Measurements from ENCODE around the gene MS4A2. TPM values are rescaled to one million over a fixed set of nuclear protein-coding genes. Genes with fewer than 3 reads are reported as not detected.

The MS4A2 gene
- total and polyA plus RNA-seq, 2 experiments from 2014 or later = not detected

- H3K4me2 ChIP-seq = no peak overlapping the region
- H3K79me2 ChIP-seq (replicated peaks; ENCODE audit: insufficient read depth) = no peaks in the 10 kb centered on the region
- H3K27me3 ChIP-seq (ENCODE audit: insufficient read depth) = no peaks in the 10 kb centered on the region
- no peaks in the 10 kb centered on the region for H3K4me1 ChIP-seq (ENCODE audit: insufficient read depth)
- no peak overlapping the region for H3K4me3 Mint-ChIP-seq
- DNase-seq (ENCODE audit: low spot score) (no peak), ATAC-seq (no peak)
- H3K4me1 Mint-ChIP-seq = no peaks in the 10 kb centered on the region
- H3K36me3 Mint-ChIP-seq (ENCODE audit: low read depth) = no peaks in the 10 kb centered on the region
- no peak overlapping the region for H3K27ac Mint-ChIP-seq
- H3K4me3 ChIP-seq = no peak overlapping the region
- no peak overlapping the region for H3K27ac ChIP-seq (ENCODE audit: low read depth)
- no peaks in the 10 kb centered on the region for H4K20me1 ChIP-seq (replicated peaks; ENCODE audit: insufficient read depth)
- no peaks in the 10 kb centered on the region for H3K9me2 ChIP-seq (ENCODE audit: insufficient read depth)
- no peaks in the 10 kb centered on the region for H3K36me3 ChIP-seq (ENCODE audit: insufficient read depth)
- TF ChIP-seq NANOG (IDR thresholded peaks at IDR 0.05; ENCODE audit: borderline replicate concordance) (no peak), POLR2AphosphoS5 (IDR thresholded peaks at IDR 0.05; ENCODE audit: low read depth) (no peak), ZNF114 (CRISPR knock-in tag; IDR thresholded peaks at IDR 0.05) (no peak), STAT1 (IDR thresholded peaks at IDR 0.05; ENCODE audit: unreplicated experiment) (no peak)
- no peaks in the 10 kb centered on the region for H3K9me3 Mint-ChIP-seq
- H3F3A ChIP-seq (replicated peaks; ENCODE audit: low read depth) = no peaks in the 10 kb centered on the region
- H3K27me3 Mint-ChIP-seq (ENCODE audit: insufficient read depth, low read depth, poor library complexity) = no peaks in the 10 kb centered on the region
- no peak overlapping the region for H2AFZ ChIP-seq
Measured at GRCh38 chr11:60085909-60086308, 2.6 kb upstream of the MS4A2 start.

GRCh38 chr11:60087239-60087638 is 1.2 kb upstream of the MS4A2 start:
- no peaks in the 10 kb centered on the region for H3K79me2 ChIP-seq (replicated peaks; ENCODE audit: insufficient read depth)
- H2AFZ ChIP-seq = no peak overlapping the region
- no peaks in the 10 kb centered on the region for H3K4me1 ChIP-seq (ENCODE audit: insufficient read depth)
- no peaks in the 10 kb centered on the region for H3F3A ChIP-seq (replicated peaks; ENCODE audit: low read depth)
- H3K27me3 Mint-ChIP-seq (ENCODE audit: insufficient read depth, low read depth, poor library complexity) = no peaks in the 10 kb centered on the region
- H3K9me2 ChIP-seq (ENCODE audit: insufficient read depth) = no peaks in the 10 kb centered on the region
- H4K20me1 ChIP-seq (replicated peaks; ENCODE audit: insufficient read depth) = no peaks in the 10 kb centered on the region
- H3K4me3 Mint-ChIP-seq = no peak overlapping the region
- H3K9me3 Mint-ChIP-seq = no peaks in the 10 kb centered on the region
- no peaks in the 10 kb centered on the region for H3K36me3 Mint-ChIP-seq (ENCODE audit: low read depth)
- H3K4me1 Mint-ChIP-seq = no peaks in the 10 kb centered on the region
- H3K27ac ChIP-seq (ENCODE audit: low read depth) = no peak overlapping the region
- H3K36me3 ChIP-seq (ENCODE audit: insufficient read depth) = no peaks in the 10 kb centered on the region
- no peak for DNase-seq (ENCODE audit: low spot score)
- H3K4me3 ChIP-seq = no peak overlapping the region
- no peak overlapping the region for H3K4me2 ChIP-seq
- H3K27ac Mint-ChIP-seq = no peak overlapping the region
- ATAC-seq = no peak
- H3K27me3 ChIP-seq (ENCODE audit: insufficient read depth) = no peaks in the 10 kb centered on the region
- TF ChIP-seq ETS1 (IDR thresholded peaks at IDR 0.05) (no peak), POLR2AphosphoS5 (IDR thresholded peaks at IDR 0.05; ENCODE audit: low read depth) (no peak), ZNF462 (CRISPR knock-in tag; IDR thresholded peaks at IDR 0.05) (no peak), NANOG (IDR thresholded peaks at IDR 0.05; ENCODE audit: borderline replicate concordance) (no peak), EZH2 (IDR thresholded peaks at IDR 0.05; ENCODE audit: low read depth, unreplicated experiment) (no peak), CTCF (conservative IDR thresholded peaks at IDR 0.05; ENCODE audit: low read depth in 2 of 2) (no peak), JUNB (IDR thresholded peaks at IDR 0.05; ENCODE audit: unreplicated experiment) (no peak), EZH2phosphoT487 (IDR thresholded peaks at IDR 0.05; ENCODE audit: unreplicated experiment) (no peak), ZNF114 (CRISPR knock-in tag; IDR thresholded peaks at IDR 0.05) (no peak), CREB1 (CRISPR knock-in tag; IDR thresholded peaks at IDR 0.05; ENCODE audit: low read depth) (no peak)

All from GM23338 (cell line).